A549 (cell line): ENCODE data around the gene DDIT3. TPM values are rescaled to one million over a fixed set of nuclear protein-coding genes. Genes with fewer than 3 reads are reported as not detected.

Source experiments
- ATAC-seq, 2 experiments: fragments of 200-7000 bp in 1 of 2; fragments of >200 bp in 1 of 2; cut with Nextera tagmentation in 1 of 2; cut with Tn5 transposase in 1 of 2; 3 replicates each; pipeline versions ENCODE4 v1.8.0 to v1.9.1; 2018 to 2020; ENCODE audit warnings: mild to moderate bottlenecking in 1 of 2, moderate library complexity in 1 of 2
- CTCF ChIA-PET: fragments of 300-600 bp; sonication (Branson Sonifier 250); formaldehyde crosslinking; extraction: SDS; loops from one replicate; lab custom pipeline; 2021; ENCODE audit warnings: antibody characterized with exemption, inconsistent platforms; lab: Yijun Ruan, JAX
- POLR2A ChIA-PET: fragments of 350-600 bp; formaldehyde crosslinking; extraction: SDS; loops from one replicate; lab custom pipeline; 2021; ENCODE audit warnings: antibody characterized with exemption, inconsistent platforms; lab: Yijun Ruan, JAX
- DNase-seq, 2 experiments: peaks; one replicate each; pipeline versions ENCODE4 v3.0.0 to v3.0.0-alpha.2; 2011 to 2016; ENCODE audit warnings: low read depth in 1 of 2, low spot score in 1 of 2
- FAIRE-seq: peaks from 2 replicates; lab custom pipeline; 2011; peaks lifted over from hg19 to GRCh38; lab: Jason Lieb, UNC
- H3K27ac ChIP-seq, 2 experiments: fragments of >200 bp; sonication (Bioruptor Twin); formaldehyde crosslinking; 3 replicates each; pipeline ENCODE4 v1.5.1; 2016 to 2017
- H3K4me1 ChIP-seq: fragments of >200 bp; sonication (Bioruptor Twin); formaldehyde crosslinking; 3 replicates; pipeline ENCODE4 v1.6.1; 2016
- H3K4me2 ChIP-seq: fragments of >200 bp; sonication (Bioruptor Twin); formaldehyde crosslinking; 3 replicates; pipeline ENCODE4 v1.6.1; 2016
- H3K4me3 ChIP-seq: fragments of >200 bp; sonication (Bioruptor Twin); formaldehyde crosslinking; 3 replicates; pipeline ENCODE4 v1.5.1; 2016
- H3K9me3 ChIP-seq: fragments of >200 bp; sonication (Bioruptor Twin); formaldehyde crosslinking; 3 replicates; pipeline ENCODE4 v1.6.1; 2016
- BHLHE40 ChIP-seq: IDR thresholded peaks from 2 replicates; pipeline ENCODE4 v1.6.1; 2012; ENCODE audit warnings: low read depth, low read length, inconsistent platforms
- CBX2 ChIP-seq: fragments of 200-600 bp; sonication (generic); IDR thresholded peaks from 2 replicates; pipeline ENCODE4 v1.6.1; 2016; ENCODE audit warnings: low read depth, mild to moderate bottlenecking, borderline replicate concordance
- CEBPB ChIP-seq, 2 experiments: fragments of >200 bp in 1 of 2; sonication (Bioruptor Twin) in 1 of 2; formaldehyde crosslinking in 1 of 2; IDR thresholded peaks; 2 replicates each; pipeline ENCODE4 v1.6.1; 2012 to 2016
- EHMT2 ChIP-seq: fragments of 200-600 bp; sonication (generic); IDR thresholded peaks from 2 replicates; pipeline ENCODE4 v1.6.1; 2016; ENCODE audit warnings: antibody characterized with exemption, low read depth, mild to moderate bottlenecking, moderate library complexity
- EP300 ChIP-seq, 2 experiments: fragments of >200 bp; sonication (Bioruptor Twin); formaldehyde crosslinking; IDR thresholded peaks; 2 replicates in 1 of 2; 3 replicates in 1 of 2; pipeline ENCODE4 v1.6.1; 2016 to 2017
- FOSB ChIP-seq: fragments of 250-450 bp; sonication (Bioruptor Pico); IDR thresholded peaks from 2 replicates; pipeline ENCODE4 v1.5.0; 2020; ENCODE audit warnings: mild to moderate bottlenecking, moderate library complexity
- FOSL2 ChIP-seq, 2 experiments: fragments of 450-650 bp in 1 of 2; fragments of >200 bp in 1 of 2; sonication (Bioruptor Twin) in 1 of 2; formaldehyde crosslinking; IDR thresholded peaks; 2 replicates each; pipeline versions ENCODE4 v1.5.0 to v1.6.1; 2016 to 2020; ENCODE audit warnings: mild to moderate bottlenecking in 1 of 2, moderate library complexity in 1 of 2
- FOXS1 ChIP-seq: fragments of 250-450 bp; sonication (Bioruptor Pico); IDR thresholded peaks from 2 replicates; pipeline ENCODE4 v1.5.0; 2020; ENCODE audit warnings: mild to moderate bottlenecking, moderate library complexity
- HDAC2 ChIP-seq: fragments of 200-600 bp; sonication (generic); IDR thresholded peaks from 2 replicates; pipeline ENCODE4 v1.6.1; 2016
- HOXB13 ChIP-seq: fragments of 250-450 bp; sonication (Bioruptor Pico); IDR thresholded peaks from 2 replicates; pipeline ENCODE4 v1.5.0; 2020; ENCODE audit warnings: low read depth, mild to moderate bottlenecking, moderate library complexity
- HOXB5 ChIP-seq: fragments of 250-450 bp; sonication (Bioruptor Pico); IDR thresholded peaks from 2 replicates; pipeline ENCODE4 v1.5.0; 2020; ENCODE audit warnings: mild to moderate bottlenecking, moderate library complexity
- JUN ChIP-seq, 2 experiments: fragments of >200 bp; sonication (Bioruptor Twin); formaldehyde crosslinking; IDR thresholded peaks; 2 replicates in 1 of 2; 3 replicates in 1 of 2; pipeline ENCODE4 v1.6.1; 2016 to 2017
- MAFK ChIP-seq: fragments of 450-650 bp; IDR thresholded peaks from 2 replicates; pipeline ENCODE4 v1.6.1; 2014; ENCODE audit not compliant: partially characterized antibody
- MYC ChIP-seq: IDR thresholded peaks from 2 replicates; pipeline ENCODE4 v1.6.1; 2012; ENCODE audit warnings: mild to moderate bottlenecking, inconsistent platforms, low read length, improper control_type of control experiment, borderline replicate concordance
- NFE2L2 ChIP-seq: fragments of 150-350 bp; conservative IDR thresholded peaks from 2 replicates; pipeline ENCODE4 v1.6.1; 2014; ENCODE audit warnings: low read length
- PHF8 ChIP-seq: fragments of 200-600 bp; sonication (generic); IDR thresholded peaks from 2 replicates; pipeline ENCODE4 v1.6.1; 2016; ENCODE audit warnings: low read depth, mild to moderate bottlenecking, antibody characterized with exemption, moderate library complexity, borderline replicate concordance
- POLR2AphosphoS2 ChIP-seq: conservative IDR thresholded peaks from 2 replicates; pipeline ENCODE4 v1.6.1; 2012; ENCODE audit warnings: low read length, improper control_type of control experiment, inconsistent platforms
- RCOR1 ChIP-seq: fragments of 150-350 bp; IDR thresholded peaks from 2 replicates; pipeline ENCODE4 v1.6.1; 2014; ENCODE audit warnings: antibody characterized with exemption, low read length, low read depth
- RFX5 ChIP-seq: fragments of 450-650 bp; IDR thresholded peaks from 2 replicates; pipeline ENCODE4 v1.7.1; 2014; ENCODE audit warnings: antibody characterized with exemption, mild to moderate bottlenecking, moderate library complexity
- RNF2 ChIP-seq: fragments of 200-600 bp; sonication (generic); IDR thresholded peaks from 2 replicates; pipeline ENCODE4 v1.6.1; 2016; ENCODE audit warnings: low read depth, mild to moderate bottlenecking, antibody characterized with exemption, moderate library complexity, borderline replicate concordance
- SMC3 ChIP-seq: fragments of >200 bp; sonication (Bioruptor Twin); formaldehyde crosslinking; IDR thresholded peaks from 3 replicates; pipeline ENCODE4 v1.6.1; 2018; ENCODE audit warnings: inconsistent platforms
- SREBF2 ChIP-seq: fragments of 450-650 bp; IDR thresholded peaks from 2 replicates; pipeline ENCODE4 v1.6.1; 2014; ENCODE audit warnings: mild to moderate bottlenecking, moderate library complexity
- TFCP2L1 ChIP-seq: fragments of 250-450 bp; sonication (Bioruptor Pico); IDR thresholded peaks from 2 replicates; pipeline ENCODE4 v1.5.0; 2021; ENCODE audit warnings: mild to moderate bottlenecking
- TP53 ChIP-seq: fragments of 250-450 bp; sonication (Bioruptor Pico); IDR thresholded peaks from 2 replicates; pipeline ENCODE4 v1.5.0; 2021; ENCODE audit warnings: mild to moderate bottlenecking, moderate library complexity
- ZFP36 ChIP-seq: fragments of 450-650 bp; IDR thresholded peaks from 2 replicates; pipeline ENCODE4 v1.6.1; 2014; ENCODE audit warnings: borderline replicate concordance; ENCODE audit not compliant: partially characterized antibody
- WGBS: methylation state at CpG from one replicate; pipeline ENCODE4 v1.1.6; 2017; ENCODE audit errors: missing lambda C conversion rate; 5-methylcytosine and 5-hydroxymethylcytosine counted together
- polyA minus RNA-seq: library from RNA; depleted of rRNA, polyadenylated mRNA; stranded (reverse); fragments of >200 nt; gene quantifications from 2 replicates; pipeline ENCODE4 v1.2.3, GENCODE V29; 2011; rRNA and poly(A)+ RNA removed
- polyA plus RNA-seq, 4 experiments: library from polyadenylated mRNA; depleted of rRNA in 3 of 4; stranded (reverse); fragments of >200 nt; fragmentation: RNase III in 1 of 4; extraction: RNeasy Plus Mini Kit Qiagen cat#74134 plus additional on column Dnase treatment in 1 of 4; gene quantifications; 2 replicates in 3 of 4; 3 replicates in 1 of 4; pipeline ENCODE4 v1.2.3, GENCODE V29; 2011 to 2017
- TF ChIP-seq, protein P1 (sequence below): IDR thresholded peaks from 2 replicates; pipeline ENCODE4 v1.6.1; 2012
- TF ChIP-seq, protein P2 (sequence below): fragments of 150-350 bp; IDR thresholded peaks from 2 replicates; pipeline ENCODE4 v1.6.1; 2014; ENCODE audit warnings: low read depth, mild to moderate bottlenecking, low read length
- TF ChIP-seq, protein P3 (sequence below): fragments of 250-450 bp; sonication (Bioruptor Pico); IDR thresholded peaks from 2 replicates; pipeline ENCODE4 v1.5.0; 2021; ENCODE audit warnings: mild to moderate bottlenecking, moderate library complexity, borderline replicate concordance
- TF ChIP-seq, protein P4 (sequence below): fragments of 200-600 bp; sonication (generic); IDR thresholded peaks from 2 replicates; pipeline ENCODE4 v1.6.1; 2016; ENCODE audit warnings: antibody characterized with exemption, mild to moderate bottlenecking, moderate library complexity
- TF ChIP-seq, protein P5 (sequence below): fragments of >200 bp; sonication (Bioruptor Twin); formaldehyde crosslinking; IDR thresholded peaks from 2 replicates; pipeline ENCODE4 v1.6.1; 2016

The DDIT3 gene, protein sequence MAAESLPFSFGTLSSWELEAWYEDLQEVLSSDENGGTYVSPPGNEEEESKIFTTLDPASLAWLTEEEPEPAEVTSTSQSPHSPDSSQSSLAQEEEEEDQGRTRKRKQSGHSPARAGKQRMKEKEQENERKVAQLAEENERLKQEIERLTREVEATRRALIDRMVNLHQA
- polyA plus RNA-seq (2011; rRNA removed) (73.1 and 93.0 TPM in 2 replicates), polyA plus RNA-seq (2017; fragmentation: RNase III; extraction: RNeasy Plus Mini Kit Qiagen cat#74134 plus additional on column Dnase treatment) (11.5 to 16.0 TPM (median 13.5 TPM) in 3 replicates), polyA minus RNA-seq (34.1 and 35.5 TPM in 2 replicates)
- polyA plus RNA-seq (2012; cell fraction: cytosol; rRNA removed): 23.4 and 24.8 TPM in 2 replicates
- polyA plus RNA-seq (2012; cell fraction: nucleus; rRNA removed): 27.5 and 41.9 TPM in 2 replicates

DNA sequence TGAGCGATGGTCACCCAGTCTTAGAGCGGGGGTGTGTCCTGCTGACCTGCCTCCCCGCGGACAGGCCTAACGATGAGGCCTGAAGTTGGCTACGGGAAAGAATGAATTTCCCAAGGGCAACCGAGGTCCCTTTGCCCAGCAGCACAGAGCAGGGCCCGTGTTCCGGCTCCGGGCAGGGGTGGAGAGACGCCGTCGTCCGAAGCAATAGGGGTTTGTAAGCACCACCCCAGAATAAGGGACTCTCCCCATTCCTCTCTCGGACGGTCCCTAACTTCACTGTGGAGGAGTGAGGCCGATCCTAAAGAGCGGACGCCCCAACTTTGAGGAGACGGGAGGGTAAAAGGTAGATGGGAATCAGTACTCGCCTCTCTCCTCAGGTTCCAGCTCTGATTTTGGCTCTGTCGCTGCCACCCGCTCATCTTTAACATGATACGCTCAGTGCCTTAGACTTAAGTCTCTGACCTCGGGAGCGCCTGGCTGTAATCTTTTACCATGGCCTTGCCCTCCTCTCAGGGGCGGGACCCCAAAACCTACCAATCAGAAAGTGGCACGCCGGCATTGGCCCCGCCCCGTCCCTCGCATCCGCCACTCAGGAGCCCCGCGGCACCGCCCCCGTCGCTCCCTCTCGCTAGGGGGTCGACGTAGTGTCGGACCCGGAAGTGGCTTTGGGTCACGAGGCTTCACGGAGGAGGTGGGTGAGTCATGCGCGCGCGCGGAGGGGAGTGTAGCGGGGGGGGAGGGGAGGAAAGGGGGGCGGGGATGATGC is at the start of gene DDIT3:
TSS of gene DDIT3 (minus strand) at position 462 of the 766 bp plus-strand sequence. CDS start 3,108 bp downstream, outside the sequence.
- ChIA-PET CTCF (interaction anchor here (1.0 to 2.1 kb wide), 2 partner anchors 26 to 62 kb away, joined by 4 to 5 read pairs; partner anchors contain the start of gene DCTN2), POLR2A (interaction anchor here (0.6 to 1.7 kb wide), 4 partner anchors 8 to 66 kb away, joined by 3 to 5 read pairs (median 4); partner anchors contain the start of gene GLI1)
- Histone ChIP-seq H3K4me2 (peak within 1 kb of the TSS; percentile 91), H3K9me3 (no peaks in the 10 kb centered on the region), H3K4me1 (peaks cover 61% of the 10 kb centered on the region), H3K4me3 (peak within 1 kb of the TSS; percentile 85), H3K27ac (peak within 1 kb of the TSS; percentile 98)
- WGBS: under 1% methylated on average over 28 of the region's 52 CpGs
- FAIRE-seq: no peak
- ATAC-seq: peak; percentile 41 to 83
- DNase-seq: peak; percentile 93 to 99
- TF ChIP-seq CEBPB (IDR thresholded peaks at IDR 0.05): no peak
- peak; percentile 77; the same call in 1 of the 2 replicates for TF ChIP-seq FOSL2 (IDR thresholded peaks at IDR 0.05)
- TF ChIP-seq FOSL2 (CRISPR knock-in tag; IDR thresholded peaks at IDR 0.05): peak; percentile 97
- no peak for TF ChIP-seq EHMT2
- TF ChIP-seq SMC3: no peak
- TF ChIP-seq HOXB5 (CRISPR knock-in tag): no peak; the same call in 1 of the 2 replicates
- TF ChIP-seq, protein P1, sequence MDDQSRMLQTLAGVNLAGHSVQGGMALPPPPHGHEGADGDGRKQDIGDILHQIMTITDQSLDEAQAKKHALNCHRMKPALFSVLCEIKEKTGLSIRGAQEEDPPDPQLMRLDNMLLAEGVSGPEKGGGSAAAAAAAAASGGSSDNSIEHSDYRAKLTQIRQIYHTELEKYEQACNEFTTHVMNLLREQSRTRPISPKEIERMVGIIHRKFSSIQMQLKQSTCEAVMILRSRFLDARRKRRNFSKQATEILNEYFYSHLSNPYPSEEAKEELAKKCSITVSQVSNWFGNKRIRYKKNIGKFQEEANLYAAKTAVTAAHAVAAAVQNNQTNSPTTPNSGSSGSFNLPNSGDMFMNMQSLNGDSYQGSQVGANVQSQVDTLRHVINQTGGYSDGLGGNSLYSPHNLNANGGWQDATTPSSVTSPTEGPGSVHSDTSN: no peak; the same call in 1 of the 2 replicates
- TF ChIP-seq, protein P2, sequence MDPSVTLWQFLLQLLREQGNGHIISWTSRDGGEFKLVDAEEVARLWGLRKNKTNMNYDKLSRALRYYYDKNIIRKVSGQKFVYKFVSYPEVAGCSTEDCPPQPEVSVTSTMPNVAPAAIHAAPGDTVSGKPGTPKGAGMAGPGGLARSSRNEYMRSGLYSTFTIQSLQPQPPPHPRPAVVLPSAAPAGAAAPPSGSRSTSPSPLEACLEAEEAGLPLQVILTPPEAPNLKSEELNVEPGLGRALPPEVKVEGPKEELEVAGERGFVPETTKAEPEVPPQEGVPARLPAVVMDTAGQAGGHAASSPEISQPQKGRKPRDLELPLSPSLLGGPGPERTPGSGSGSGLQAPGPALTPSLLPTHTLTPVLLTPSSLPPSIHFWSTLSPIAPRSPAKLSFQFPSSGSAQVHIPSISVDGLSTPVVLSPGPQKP: no peak
- TF ChIP-seq, protein P3, sequence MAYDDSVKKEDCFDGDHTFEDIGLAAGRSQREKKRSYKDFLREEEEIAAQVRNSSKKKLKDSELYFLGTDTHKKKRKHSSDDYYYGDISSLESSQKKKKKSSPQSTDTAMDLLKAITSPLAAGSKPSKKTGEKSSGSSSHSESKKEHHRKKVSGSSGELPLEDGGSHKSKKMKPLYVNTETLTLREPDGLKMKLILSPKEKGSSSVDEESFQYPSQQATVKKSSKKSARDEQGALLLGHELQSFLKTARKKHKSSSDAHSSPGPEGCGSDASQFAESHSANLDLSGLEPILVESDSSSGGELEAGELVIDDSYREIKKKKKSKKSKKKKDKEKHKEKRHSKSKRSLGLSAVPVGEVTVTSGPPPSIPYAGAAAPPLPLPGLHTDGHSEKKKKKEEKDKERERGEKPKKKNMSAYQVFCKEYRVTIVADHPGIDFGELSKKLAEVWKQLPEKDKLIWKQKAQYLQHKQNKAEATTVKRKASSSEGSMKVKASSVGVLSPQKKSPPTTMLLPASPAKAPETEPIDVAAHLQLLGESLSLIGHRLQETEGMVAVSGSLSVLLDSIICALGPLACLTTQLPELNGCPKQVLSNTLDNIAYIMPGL: 0 out of 2 replicates have a peak, but pooled peaks have one; percentile 10
- no peak for TF ChIP-seq RNF2
- peak; percentile 72; the same call in 1 of the 2 replicates for TF ChIP-seq POLR2AphosphoS2
- no peak for TF ChIP-seq TFCP2L1 (CRISPR knock-in tag)
- no peak for TF ChIP-seq HDAC2
- no peak for TF ChIP-seq MAFK
- TF ChIP-seq HOXB13 (CRISPR knock-in tag): no peak
- TF ChIP-seq FOXS1 (CRISPR knock-in tag): no peak
- TF ChIP-seq JUN (IDR thresholded peaks at IDR 0.05): peak; percentile 97 to 98
- peak; percentile 73; the same call in 1 of the 2 replicates for TF ChIP-seq TP53 (CRISPR knock-in tag)
- peak; percentile 63 to 92; a peak in 3 of 5 replicates for TF ChIP-seq EP300 (IDR thresholded peaks at IDR 0.05)
- no peak for TF ChIP-seq BHLHE40
- TF ChIP-seq RFX5: peak; percentile 54; the same call in 1 of the 2 replicates
- TF ChIP-seq, protein P4, sequence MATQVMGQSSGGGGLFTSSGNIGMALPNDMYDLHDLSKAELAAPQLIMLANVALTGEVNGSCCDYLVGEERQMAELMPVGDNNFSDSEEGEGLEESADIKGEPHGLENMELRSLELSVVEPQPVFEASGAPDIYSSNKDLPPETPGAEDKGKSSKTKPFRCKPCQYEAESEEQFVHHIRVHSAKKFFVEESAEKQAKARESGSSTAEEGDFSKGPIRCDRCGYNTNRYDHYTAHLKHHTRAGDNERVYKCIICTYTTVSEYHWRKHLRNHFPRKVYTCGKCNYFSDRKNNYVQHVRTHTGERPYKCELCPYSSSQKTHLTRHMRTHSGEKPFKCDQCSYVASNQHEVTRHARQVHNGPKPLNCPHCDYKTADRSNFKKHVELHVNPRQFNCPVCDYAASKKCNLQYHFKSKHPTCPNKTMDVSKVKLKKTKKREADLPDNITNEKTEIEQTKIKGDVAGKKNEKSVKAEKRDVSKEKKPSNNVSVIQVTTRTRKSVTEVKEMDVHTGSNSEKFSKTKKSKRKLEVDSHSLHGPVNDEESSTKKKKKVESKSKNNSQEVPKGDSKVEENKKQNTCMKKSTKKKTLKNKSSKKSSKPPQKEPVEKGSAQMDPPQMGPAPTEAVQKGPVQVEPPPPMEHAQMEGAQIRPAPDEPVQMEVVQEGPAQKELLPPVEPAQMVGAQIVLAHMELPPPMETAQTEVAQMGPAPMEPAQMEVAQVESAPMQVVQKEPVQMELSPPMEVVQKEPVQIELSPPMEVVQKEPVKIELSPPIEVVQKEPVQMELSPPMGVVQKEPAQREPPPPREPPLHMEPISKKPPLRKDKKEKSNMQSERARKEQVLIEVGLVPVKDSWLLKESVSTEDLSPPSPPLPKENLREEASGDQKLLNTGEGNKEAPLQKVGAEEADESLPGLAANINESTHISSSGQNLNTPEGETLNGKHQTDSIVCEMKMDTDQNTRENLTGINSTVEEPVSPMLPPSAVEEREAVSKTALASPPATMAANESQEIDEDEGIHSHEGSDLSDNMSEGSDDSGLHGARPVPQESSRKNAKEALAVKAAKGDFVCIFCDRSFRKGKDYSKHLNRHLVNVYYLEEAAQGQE: peak; percentile 44
- no peak for TF ChIP-seq RCOR1
- TF ChIP-seq MYC: no peak; the same call in 1 of the 2 replicates
- TF ChIP-seq NFE2L2: 0 out of 2 replicates have a peak, but pooled peaks have one; percentile 1
- TF ChIP-seq, protein P5, sequence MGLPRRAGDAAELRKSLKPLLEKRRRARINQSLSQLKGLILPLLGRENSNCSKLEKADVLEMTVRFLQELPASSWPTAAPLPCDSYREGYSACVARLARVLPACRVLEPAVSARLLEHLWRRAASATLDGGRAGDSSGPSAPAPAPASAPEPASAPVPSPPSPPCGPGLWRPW: no peak
- TF ChIP-seq PHF8: peak; percentile 98
- TF ChIP-seq CBX2: no peak
- peak; percentile 10; the same call in 1 of the 2 replicates for TF ChIP-seq FOSB
- no peak for TF ChIP-seq SREBF2
- TF ChIP-seq ZFP36: no peak
